ENCODE results near the gene NAGPA.

GRCh38 chr16:5016967-5017677 is 16.6 kb downstream of the NAGPA start:
- TF ChIP-seq POLR2A (IDR thresholded peaks at IDR 0.05; ENCODE audit: low read length) (no peak), GATA1 (IDR thresholded peaks at IDR 0.05; ENCODE audit: low read depth, low read length) (no peak)

Measured in erythroblast (primary cell).